Neural progenitor cell (in vitro differentiated cells): Measurements from ENCODE around the gene EMC10. TPM values are rescaled to one million over a fixed set of nuclear protein-coding genes. Genes with fewer than 3 reads are reported as not detected.

Experiments
- DNase-seq: peaks from one replicate; pipeline ENCODE4 v3.0.0-alpha.2; 2016; ENCODE audit warnings: low spot score
- H2AFZ ChIP-seq: fragments of 200-600 bp; sonication (generic); replicated peaks from 2 replicates; pipeline ENCODE4 v1.6.1; 2016; ENCODE audit warnings: antibody characterized with exemption
- H3F3A ChIP-seq: fragments of 200-600 bp; sonication (generic); 2 replicates; pipeline ENCODE4 v1.6.1; 2016; ENCODE audit warnings: antibody characterized with exemption, low read depth
- H3K27ac ChIP-seq: fragments of 200-600 bp; sonication (generic); 2 replicates; pipeline ENCODE4 v1.5.1; 2016; ENCODE audit warnings: mild to moderate bottlenecking
- H3K27me3 ChIP-seq: fragments of 200-600 bp; sonication (generic); 2 replicates; pipeline ENCODE4 v1.6.1; 2016; ENCODE audit warnings: mild to moderate bottlenecking, moderate library complexity
- H3K36me3 ChIP-seq: fragments of 200-600 bp; sonication (generic); 2 replicates; pipeline ENCODE4 v1.5.1; 2016
- H3K4me1 ChIP-seq: fragments of 200-600 bp; sonication (generic); 2 replicates; pipeline ENCODE4 v1.6.1; 2016; ENCODE audit warnings: mixed run types
- H3K4me2 ChIP-seq: fragments of 200-600 bp; sonication (generic); 2 replicates; pipeline ENCODE4 v1.6.1; 2016
- H3K4me3 ChIP-seq: fragments of 200-600 bp; sonication (generic); 2 replicates; pipeline ENCODE4 v1.5.1; 2016
- H3K79me2 ChIP-seq: fragments of 200-600 bp; sonication (generic); 2 replicates; pipeline ENCODE4 v1.6.1; 2016; ENCODE audit warnings: low read depth
- H3K9ac ChIP-seq: fragments of 200-600 bp; sonication (generic); 2 replicates; pipeline ENCODE4 v1.6.1; 2016
- H3K9me3 ChIP-seq: fragments of 200-600 bp; sonication (generic); 2 replicates; pipeline ENCODE4 v1.5.1; 2016; ENCODE audit warnings: low read depth
- H4K20me1 ChIP-seq: fragments of 200-600 bp; sonication (generic); 2 replicates; pipeline ENCODE4 v1.6.1; 2016; ENCODE audit warnings: low read depth
- H3K27ac Mint-ChIP-seq: 3 replicates; pipeline ENCODE4 v1.8.0; 2021; ENCODE audit warnings: mixed read lengths
- H3K27me3 Mint-ChIP-seq: 2 replicates; pipeline ENCODE4 v1.8.0; 2022; ENCODE audit warnings: low read depth, mild to moderate bottlenecking, inconsistent platforms, moderate library complexity, mixed read lengths; ENCODE audit not compliant: insufficient read depth
- H3K36me3 Mint-ChIP-seq: 3 replicates; pipeline ENCODE4 v1.8.0; 2021; ENCODE audit warnings: mixed read lengths
- H3K4me1 Mint-ChIP-seq: 3 replicates; pipeline ENCODE4 v1.8.0; 2021; ENCODE audit warnings: mixed read lengths
- H3K4me3 Mint-ChIP-seq: 3 replicates; pipeline ENCODE4 v1.8.0; 2021; ENCODE audit warnings: mild to moderate bottlenecking, moderate library complexity, mixed read lengths
- H3K9me3 Mint-ChIP-seq: 3 replicates; pipeline ENCODE4 v1.8.0; 2020; ENCODE audit warnings: mixed read lengths
- CTCF ChIP-seq: fragments of 200-600 bp; sonication (generic); IDR thresholded peaks from 2 replicates; pipeline ENCODE4 v1.5.1; 2017; ENCODE audit warnings: antibody characterized with exemption, mild to moderate bottlenecking
- EZH2 ChIP-seq: fragments of 200-600 bp; sonication (generic); IDR thresholded peaks from 2 replicates; pipeline ENCODE4 v1.6.1; 2017; ENCODE audit warnings: antibody characterized with exemption, mild to moderate bottlenecking, moderate library complexity
- EZH2phosphoT487 ChIP-seq: fragments of 200-600 bp; sonication (generic); IDR thresholded peaks from 2 replicates; pipeline ENCODE4 v1.6.1; 2017; ENCODE audit warnings: antibody characterized with exemption
- total RNA-seq: library from RNA; depleted of rRNA; stranded (reverse); fragments of >200 nt; gene quantifications from 2 replicates; pipeline ENCODE4 v1.2.3, GENCODE V29; 2015; ENCODE audit warnings: low replicate concordance

EMC10 gene
- total RNA-seq, 1 donor from 2014 or later, result 32.9 TPM

- Mint-ChIP-seq H3K4me3 (no peak overlapping the region), H3K27me3 (peaks cover 10% of the 10 kb centered on the region), H3K4me1 (peaks cover 2% of the 10 kb centered on the region), H3K9me3 (peaks cover 9% of the 10 kb centered on the region), H3K27ac (no peak overlapping the region), H3K36me3 (no peaks in the 10 kb centered on the region)
- H3K27ac ChIP-seq, result no peak overlapping the region
- H2AFZ ChIP-seq, result no peak overlapping the region
- DNase-seq, result no peak
- H3K79me2 ChIP-seq, result no peaks in the 10 kb centered on the region
- H3F3A ChIP-seq, result no peaks in the 10 kb centered on the region
- TF ChIP-seq CTCF, result no peak
- no peak for TF ChIP-seq EZH2
- no peak for TF ChIP-seq EZH2phosphoT487
- no peak overlapping the region for H3K9ac ChIP-seq
- no peak overlapping the region for H3K4me3 ChIP-seq
- H3K4me2 ChIP-seq, result no peak overlapping the region
- H4K20me1 ChIP-seq, result no peaks in the 10 kb centered on the region
- no peaks in the 10 kb centered on the region for H3K27me3 ChIP-seq
- no peaks in the 10 kb centered on the region for H3K9me3 ChIP-seq
- no peaks in the 10 kb centered on the region for H3K36me3 ChIP-seq
- no peaks in the 10 kb centered on the region for H3K4me1 ChIP-seq
Measured at GRCh38 chr19:50449236-50449899, 26.9 kb upstream of the EMC10 start.

GRCh38 chr19:50450369-50451222 lies 25.7 kb upstream of the EMC10 start:
- no peak for DNase-seq
- Histone ChIP-seq H3K9ac (no peak overlapping the region), H3K4me3 (no peak overlapping the region), H3K79me2 (no peaks in the 10 kb centered on the region), H3K27ac (no peak overlapping the region), H3K9me3 (no peaks in the 10 kb centered on the region), H3K27me3 (no peaks in the 10 kb centered on the region), H2AFZ (no peak overlapping the region), H3F3A (no peaks in the 10 kb centered on the region), H3K36me3 (no peaks in the 10 kb centered on the region), H3K4me1 (no peaks in the 10 kb centered on the region), H4K20me1 (no peaks in the 10 kb centered on the region), H3K4me2 (no peak overlapping the region)
- Mint-ChIP-seq H3K27me3 (peaks cover 8% of the 10 kb centered on the region), H3K4me1 (no peaks in the 10 kb centered on the region), H3K9me3 (peaks cover 6% of the 10 kb centered on the region), H3K4me3 (no peak overlapping the region), H3K36me3 (no peaks in the 10 kb centered on the region), H3K27ac (peak overlapping the region; percentile 66)
- no peak for TF ChIP-seq CTCF
- no peak for TF ChIP-seq EZH2
- TF ChIP-seq EZH2phosphoT487, result no peak

GRCh38 chr19:50451223-50451534 lies 25.1 kb upstream of the EMC10 start:
- H3K27ac Mint-ChIP-seq, result no peak overlapping the region
- Histone ChIP-seq H3K4me3 (no peak overlapping the region), H3K9me3 (no peaks in the 10 kb centered on the region), H4K20me1 (no peaks in the 10 kb centered on the region), H3F3A (no peaks in the 10 kb centered on the region), H3K4me1 (no peaks in the 10 kb centered on the region), H3K9ac (no peak overlapping the region), H2AFZ (no peak overlapping the region), H3K27ac (no peak overlapping the region), H3K79me2 (no peaks in the 10 kb centered on the region), H3K36me3 (no peaks in the 10 kb centered on the region), H3K4me2 (no peak overlapping the region), H3K27me3 (no peaks in the 10 kb centered on the region)
- peaks cover 9% of the 10 kb centered on the region for H3K27me3 Mint-ChIP-seq
- no peaks in the 10 kb centered on the region for H3K4me1 Mint-ChIP-seq
- H3K36me3 Mint-ChIP-seq, result no peaks in the 10 kb centered on the region
- TF ChIP-seq EZH2 (no peak), CTCF (no peak), EZH2phosphoT487 (no peak)
- no peak overlapping the region for H3K4me3 Mint-ChIP-seq
- no peak for DNase-seq
- peaks cover 11% of the 10 kb centered on the region for H3K9me3 Mint-ChIP-seq
